HepG2 (cell line): Measurements from ENCODE around the gene ZNF331. TPM values are rescaled to one million over a fixed set of nuclear protein-coding genes. Genes with fewer than 3 reads are reported as not detected.

Experiments
- CTCF ChIP-seq: sonication (generic); formaldehyde crosslinking; IDR thresholded peaks from 2 replicates; pipeline ENCODE4 v1.5.0; 2020; ENCODE audit warnings: mild to moderate bottlenecking, missing genetic modification reagents, moderate library complexity
- DBP ChIP-seq: sonication (generic); formaldehyde crosslinking; IDR thresholded peaks from 2 replicates; pipeline ENCODE4 v1.4.0; 2020; ENCODE audit warnings: missing genetic modification reagents; ENCODE audit errors: not compliant biosample characterization
- ELF4 ChIP-seq: sonication (generic); formaldehyde crosslinking; IDR thresholded peaks from 2 replicates; pipeline ENCODE4 v1.5.0; 2020; ENCODE audit warnings: missing genetic modification reagents, mild to moderate bottlenecking, moderate library complexity, borderline replicate concordance
- GZF1 ChIP-seq: sonication (generic); formaldehyde crosslinking; IDR thresholded peaks from 2 replicates; pipeline ENCODE4 v1.5.1; 2020; ENCODE audit warnings: mild to moderate bottlenecking, missing genetic modification reagents
- NFIC ChIP-seq: IDR thresholded peaks from 2 replicates; pipeline ENCODE4 v1.6.1; 2012; ENCODE audit warnings: mild to moderate bottlenecking, low read length, inconsistent platforms
- ONECUT2 ChIP-seq: sonication (generic); formaldehyde crosslinking; IDR thresholded peaks from 2 replicates; pipeline ENCODE4 v1.4.0; 2020; ENCODE audit warnings: missing genetic modification reagents
- POGZ ChIP-seq: sonication (generic); formaldehyde crosslinking; IDR thresholded peaks from 2 replicates; pipeline ENCODE4 v1.4.0; 2020; ENCODE audit warnings: mild to moderate bottlenecking, missing genetic modification reagents
- SMAD1 ChIP-seq: sonication (generic); formaldehyde crosslinking; IDR thresholded peaks from 2 replicates; pipeline ENCODE4 v1.4.0; 2020; ENCODE audit warnings: missing genetic modification reagents, low read depth, mild to moderate bottlenecking, borderline replicate concordance
- SP5 ChIP-seq: IDR thresholded peaks from 2 replicates; pipeline ENCODE4 v1.6.1; 2016; ENCODE audit warnings: low read depth, borderline replicate concordance
- SYNCRIP ChIP-seq: fragments of 200-400 bp; formaldehyde crosslinking; IDR thresholded peaks from 2 replicates; pipeline ENCODE4 v1.6.1; 2018; ENCODE audit warnings: mild to moderate bottlenecking, low read depth, low read length; ENCODE audit not compliant: insufficient read depth
- ZBTB2 ChIP-seq: sonication (generic); formaldehyde crosslinking; IDR thresholded peaks from 2 replicates; pipeline ENCODE4 v1.8.0; 2022; ENCODE audit warnings: low read depth, missing genetic modification reagents
- ZBTB38 ChIP-seq: sonication (generic); formaldehyde crosslinking; IDR thresholded peaks from 2 replicates; pipeline ENCODE4 v1.5.1; 2020; ENCODE audit warnings: mild to moderate bottlenecking, missing genetic modification reagents
- ZBTB43 ChIP-seq: sonication (generic); formaldehyde crosslinking; conservative IDR thresholded peaks from 2 replicates; pipeline ENCODE4 v1.4.0; 2020; ENCODE audit warnings: missing genetic modification reagents
- ZNF232 ChIP-seq: sonication (generic); formaldehyde crosslinking; IDR thresholded peaks from 2 replicates; pipeline ENCODE4 v1.4.0; 2020; ENCODE audit warnings: missing genetic modification reagents, borderline replicate concordance
- ZNF691 ChIP-seq: sonication (generic); formaldehyde crosslinking; IDR thresholded peaks from 2 replicates; pipeline ENCODE4 v1.4.0; 2020; ENCODE audit warnings: missing genetic modification reagents, low read depth, mild to moderate bottlenecking, borderline replicate concordance
- polyA plus RNA-seq, 8 experiments: library from polyadenylated mRNA; depleted of rRNA in 3 of 8; stranded (reverse) in 7 of 8; unstranded in 1 of 8; fragments of >200 nt; fragmentation: Illumina TruSeq in 4 of 8; extraction: Trizol in 4 of 8; gene quantifications; 2 replicates each; pipeline versions ENCODE4 v1.2.1 to v1.2.3, GENCODE V29; 2011 to 2016; ENCODE audit warnings: low read depth in 4 of 8, missing spikeins in 1 of 8, mixed read lengths in 1 of 8; ENCODE audit not compliant: insufficient read depth in 1 of 8
- total RNA-seq, 5 experiments: library from RNA; depleted of rRNA; stranded (reverse); fragments of >200 nt; fragmentation: Illumina TruSeq; extraction: Trizol; gene quantifications; 2 replicates each; pipeline ENCODE4 v1.2.3, GENCODE V29; 2016; ENCODE audit warnings: low read depth in 1 of 5
- TF ChIP-seq, protein P1 (sequence below): sonication (generic); formaldehyde crosslinking; IDR thresholded peaks from 2 replicates; pipeline ENCODE4 v1.4.0; 2020; ENCODE audit warnings: missing genetic modification reagents, borderline replicate concordance

Gene ZNF331
- total and polyA plus RNA-seq, 2 of the 13 experiments (the other 11 are each of a cell fraction or from before 2014, with no cell fraction given), result 8.2 to 13.3 TPM

DNA sequence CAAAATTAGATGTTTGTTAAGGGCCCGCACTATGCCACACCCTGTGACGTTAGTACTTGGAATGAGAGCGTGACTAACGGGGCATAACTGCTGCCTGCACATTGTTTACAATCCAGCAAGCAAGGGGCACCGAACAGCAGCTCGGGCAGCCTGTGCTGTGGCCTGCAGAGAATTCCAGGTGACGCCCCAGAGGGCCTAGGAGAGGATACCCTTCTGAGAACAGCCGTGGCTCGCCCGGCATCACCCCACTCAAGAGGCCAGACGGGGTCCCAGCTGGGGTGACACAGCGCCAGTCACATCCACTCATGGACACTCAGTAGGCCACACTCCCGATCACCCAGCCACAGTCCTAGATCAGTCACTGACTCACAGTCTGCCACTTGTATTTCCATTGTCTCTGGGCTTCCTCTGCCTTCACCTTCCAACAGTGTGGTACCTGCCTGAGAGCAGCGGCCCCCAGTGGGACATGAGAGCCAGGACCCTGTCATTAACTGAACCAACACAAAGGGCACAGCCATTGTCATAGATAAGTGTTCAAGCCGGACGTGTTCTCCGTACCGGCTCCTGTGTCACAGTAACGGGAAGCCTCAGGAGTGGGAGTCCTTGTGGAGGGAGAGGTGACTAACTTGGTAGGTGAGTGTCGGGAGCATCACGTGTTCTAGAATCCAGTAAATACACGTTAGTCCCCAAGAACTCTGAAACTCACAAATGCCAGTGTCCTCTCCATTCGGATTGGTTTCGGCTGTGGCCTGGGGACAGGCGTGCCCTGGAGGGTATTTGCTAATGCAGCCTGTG, 7.5 kb downstream of the ZNF331 start (continued):
- TF ChIP-seq, protein P1, sequence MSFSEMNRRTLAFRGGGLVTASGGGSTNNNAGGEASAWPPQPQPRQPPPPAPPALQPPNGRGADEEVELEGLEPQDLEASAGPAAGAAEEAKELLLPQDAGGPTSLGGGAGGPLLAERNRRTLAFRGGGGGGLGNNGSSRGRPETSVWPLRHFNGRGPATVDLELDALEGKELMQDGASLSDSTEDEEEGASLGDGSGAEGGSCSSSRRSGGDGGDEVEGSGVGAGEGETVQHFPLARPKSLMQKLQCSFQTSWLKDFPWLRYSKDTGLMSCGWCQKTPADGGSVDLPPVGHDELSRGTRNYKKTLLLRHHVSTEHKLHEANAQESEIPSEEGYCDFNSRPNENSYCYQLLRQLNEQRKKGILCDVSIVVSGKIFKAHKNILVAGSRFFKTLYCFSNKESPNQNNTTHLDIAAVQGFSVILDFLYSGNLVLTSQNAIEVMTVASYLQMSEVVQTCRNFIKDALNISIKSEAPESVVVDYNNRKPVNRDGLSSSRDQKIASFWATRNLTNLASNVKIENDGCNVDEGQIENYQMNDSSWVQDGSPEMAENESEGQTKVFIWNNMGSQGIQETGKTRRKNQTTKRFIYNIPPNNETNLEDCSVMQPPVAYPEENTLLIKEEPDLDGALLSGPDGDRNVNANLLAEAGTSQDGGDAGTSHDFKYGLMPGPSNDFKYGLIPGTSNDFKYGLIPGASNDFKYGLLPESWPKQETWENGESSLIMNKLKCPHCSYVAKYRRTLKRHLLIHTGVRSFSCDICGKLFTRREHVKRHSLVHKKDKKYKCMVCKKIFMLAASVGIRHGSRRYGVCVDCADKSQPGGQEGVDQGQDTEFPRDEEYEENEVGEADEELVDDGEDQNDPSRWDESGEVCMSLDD (CRISPR knock-in tag), result no peak
- peak; percentile 35; the same call in 1 of the 2 replicates for TF ChIP-seq ZBTB38 (CRISPR knock-in tag)
- no peak for TF ChIP-seq ZBTB43 (CRISPR knock-in tag)
- no peak for TF ChIP-seq GZF1 (CRISPR knock-in tag)
- 0 out of 2 replicates have a peak, but pooled peaks have one; percentile 3 for TF ChIP-seq CTCF (CRISPR knock-in tag)
- TF ChIP-seq ELF4 (CRISPR knock-in tag), result no peak
- TF ChIP-seq ZNF691 (CRISPR knock-in tag), result no peak
- TF ChIP-seq ZBTB2 (CRISPR knock-in tag), result no peak
- TF ChIP-seq POGZ (CRISPR knock-in tag), result no peak
- TF ChIP-seq ZNF232 (CRISPR knock-in tag), result peak; percentile 26; the same call in 1 of the 2 replicates
- TF ChIP-seq SP5 (CRISPR knock-in tag), result no peak
- TF ChIP-seq NFIC, result no peak
- TF ChIP-seq SMAD1 (CRISPR knock-in tag), result no peak
- TF ChIP-seq SYNCRIP, result no peak
- TF ChIP-seq ONECUT2 (CRISPR knock-in tag), result no peak
- no peak for TF ChIP-seq DBP (CRISPR knock-in tag)
